Left ventricle myocardium superior (tissue), 1 donor: Measurements from ENCODE around the gene LMO4. TPM values are rescaled to one million over a fixed set of nuclear protein-coding genes. Genes with fewer than 3 reads are reported as not detected.

ENCODE experiments used
- ATAC-seq: fragments of 200-7000 bp; cut with Tn5 transposase; one replicate; pipeline ENCODE4 v1.9.1; 2020; ENCODE audit warnings: mild to moderate bottlenecking, moderate library complexity
- DNase-seq: peaks from one replicate; pipeline ENCODE4 v3.0.0-alpha.2; 2020
- intact Hi-C: fragments of 100-400 bp; cut with micrococcal nuclease; formaldehyde crosslinking; loops from one replicate; pipeline ENCODE4 v1.11.0; 2022
- total RNA-seq: library from RNA; stranded (reverse); fragmentation: NEBNext Ultra II Directional; extraction: Animal tissue kit (Norgen Biotek cat#: 25700); gene quantifications from one replicate; pipeline ENCODE4 v1.2.1, GENCODE V29; 2021
- donor health status: DM: no; HTN: yes; CAD: no; lungs with severe emphysema.

The LMO4 gene
- total RNA-seq, 1 donor from 2014 or later, result 49.2 TPM

- intact Hi-C loops, result no loop called here
- ATAC-seq (no peak), DNase-seq (no peak)
These were observed 2.5 kb upstream of the LMO4 start for GRCh38 chr1:87325982-87326738.

- intact Hi-C loops, result no loop called here
- DNase-seq (no peak), ATAC-seq (no peak)
These were observed 1.1 kb upstream of the LMO4 start for GRCh38 chr1:87327376-87328271.

GRCh38 chr1:87329051-87329525 is 408 bp downstream of the LMO4 start:
- peak; percentile 58 for DNase-seq
- peak; percentile 13 for ATAC-seq
- intact Hi-C loops, result no loop called here

GRCh38 chr1:87329526-87330056 is 911 bp downstream of the LMO4 start:
- no peak for DNase-seq
- intact Hi-C loops, result no loop called here
- ATAC-seq, result no peak

- ATAC-seq (no peak), DNase-seq (peak; percentile 40)
- intact Hi-C loops, result no loop called here
These were observed 1.6 kb downstream of the LMO4 start for GRCh38 chr1:87330057-87330884.

GRCh38 chr1:87330885-87331364 is 2.2 kb downstream of the LMO4 start:
- DNase-seq (no peak), ATAC-seq (no peak)
- intact Hi-C loops, result no loop called here

- intact Hi-C loops, result no loop called here
- ATAC-seq (peak; percentile 67), DNase-seq (peak; percentile 91)
These were observed 2.9 kb downstream of the LMO4 start for GRCh38 chr1:87331365-87332241.

GRCh38 chr1:87333692-87334347 is 5.1 kb downstream of the LMO4 start:
- intact Hi-C loops, result no loop called here
- DNase-seq, result no peak
- no peak for ATAC-seq

- DNase-seq (peak; percentile 32), ATAC-seq (no peak)
These were observed 5.9 kb downstream of the LMO4 start for GRCh38 chr1:87334351-87335174.

GRCh38 chr1:87335175-87335884 is 6.7 kb downstream of the LMO4 start:
- ATAC-seq, result peak; percentile 70
- intact Hi-C loops, result no loop called here
- DNase-seq, result peak; percentile 82

More at GRCh38 chr1:87334351-87335174, 5.9 kb downstream of the LMO4 start:
- intact Hi-C loops, result no loop called here

GRCh38 chr1:87336623-87337067 is 8.0 kb downstream of the LMO4 start:
- intact Hi-C loops, result no loop called here
- DNase-seq (no peak), ATAC-seq (no peak)

- intact Hi-C loops, result no loop called here
These were observed 8.9 kb downstream of the LMO4 start for GRCh38 chr1:87337606-87338005.

GRCh38 chr1:87338566-87338965 is 9.9 kb downstream of the LMO4 start:
- ATAC-seq (no peak), DNase-seq (no peak)
- intact Hi-C loops, result no loop called here

More at GRCh38 chr1:87337606-87338005, 8.9 kb downstream of the LMO4 start:
- DNase-seq, result no peak
- ATAC-seq, result no peak

- ATAC-seq (no peak), DNase-seq (no peak)
- intact Hi-C loops, result no loop called here
These were observed 15.6 kb downstream of the LMO4 start for GRCh38 chr1:87344231-87344630.

- intact Hi-C loops, result no loop called here
- ATAC-seq (no peak), DNase-seq (no peak)
These were observed 17.6 kb downstream of the LMO4 start for GRCh38 chr1:87346130-87346814.
